Upper lobe of left lung (tissue), 6 donors: ENCODE results near the gene USP34. TPM values are rescaled to one million over a fixed set of nuclear protein-coding genes. Genes with fewer than 3 reads are reported as not detected.
"Not testable (repeated sequence)": the region's sequence is repeated elsewhere in the genome, so short reads cannot be mapped to it uniquely, and the experiment has no call there.

Experiments used
- ATAC-seq, 2 donors: fragments of 200-7000 bp; cut with Tn5 transposase; one replicate each; pipeline ENCODE4 v1.9.1; 2022; ENCODE audit warnings: mild to moderate bottlenecking in 2 of 2, moderate library complexity in 2 of 2; ENCODE audit not compliant: low FRiP score in 2 of 2
- DNase-seq, 2 donors: peaks; one replicate each; pipeline ENCODE4 v3.0.0-alpha.2; 2019 to 2020
- H3K27ac ChIP-seq, 4 donors: fragments of 200-600 bp; sonication (generic); one replicate each; pipeline ENCODE4 v1.5.1; 2016 to 2019
- H3K27me3 ChIP-seq, 4 donors: fragments of 200-600 bp; sonication (generic); one replicate each; pipeline ENCODE4 v1.5.1; 2017 to 2019
- H3K36me3 ChIP-seq, 4 donors: fragments of 200-600 bp; sonication (generic); one replicate each; pipeline ENCODE4 v1.5.1; 2016 to 2019
- H3K4me1 ChIP-seq, 4 donors: fragments of 200-600 bp; sonication (generic); one replicate each; pipeline ENCODE4 v1.5.1; 2018 to 2019
- H3K4me3 ChIP-seq, 4 donors: fragments of 200-600 bp; sonication (generic); one replicate each; pipeline ENCODE4 v1.5.1; 2017 to 2019; ENCODE audit warnings: mild to moderate bottlenecking in 2 of 4, moderate library complexity in 1 of 4
- H3K9me3 ChIP-seq, 4 donors: fragments of 200-600 bp; sonication (generic); one replicate each; pipeline ENCODE4 v1.5.1; 2018 to 2019
- EP300 ChIP-seq, 4 donors: sonication (generic); formaldehyde crosslinking; IDR thresholded peaks; one replicate each; pipeline ENCODE4 v1.5.1; 2017; ENCODE audit warnings: antibody characterized with exemption in 4 of 4, control low read depth in 2 of 4
- POLR2A ChIP-seq, 4 donors: fragments of 450-650 bp; IDR thresholded peaks; one replicate each; pipeline ENCODE4 v1.5.1; 2016 to 2017; ENCODE audit warnings: antibody characterized with exemption in 4 of 4, mild to moderate bottlenecking in 2 of 4
- POLR2AphosphoS5 ChIP-seq, 2 donors: sonication (generic); formaldehyde crosslinking; IDR thresholded peaks; one replicate each; pipeline ENCODE4 v1.5.1; 2017; ENCODE audit warnings: antibody characterized with exemption in 2 of 2
- WGBS, 2 donors: methylation state at CpG; one replicate each; pipeline ENCODE4 v1.1.5; 2017 to 2018; 5-methylcytosine and 5-hydroxymethylcytosine counted together
- total RNA-seq, 6 donors: library from RNA; depleted of rRNA in 4 of 6; stranded (reverse); fragments of >200 nt in 4 of 6; gene quantifications; one replicate each; pipeline versions ENCODE4 v1.1.0 to v1.2.1, GENCODE V29; 2016 to 2021
- TF ChIP-seq, protein P1 (sequence below), 6 experiments: fragments of 450-650 bp in 4 of 6; fragments of 200-600 bp in 2 of 6; sonication (generic) in 2 of 6; IDR thresholded peaks; one replicate each; pipeline ENCODE4 v1.5.1; 2016 to 2019; ENCODE audit warnings: antibody characterized with exemption in 6 of 6
- donor health status: DM: no; HTN: no; CAD: no; lungs with moderate emphysema.
- donor health status: DM: no; HTN: yes; CAD: no; lungs with severe emphysema.

Gene USP34
- total RNA-seq, 6 donors from 2014 or later: 73.8 to 223 (median 114) TPM

DNA sequence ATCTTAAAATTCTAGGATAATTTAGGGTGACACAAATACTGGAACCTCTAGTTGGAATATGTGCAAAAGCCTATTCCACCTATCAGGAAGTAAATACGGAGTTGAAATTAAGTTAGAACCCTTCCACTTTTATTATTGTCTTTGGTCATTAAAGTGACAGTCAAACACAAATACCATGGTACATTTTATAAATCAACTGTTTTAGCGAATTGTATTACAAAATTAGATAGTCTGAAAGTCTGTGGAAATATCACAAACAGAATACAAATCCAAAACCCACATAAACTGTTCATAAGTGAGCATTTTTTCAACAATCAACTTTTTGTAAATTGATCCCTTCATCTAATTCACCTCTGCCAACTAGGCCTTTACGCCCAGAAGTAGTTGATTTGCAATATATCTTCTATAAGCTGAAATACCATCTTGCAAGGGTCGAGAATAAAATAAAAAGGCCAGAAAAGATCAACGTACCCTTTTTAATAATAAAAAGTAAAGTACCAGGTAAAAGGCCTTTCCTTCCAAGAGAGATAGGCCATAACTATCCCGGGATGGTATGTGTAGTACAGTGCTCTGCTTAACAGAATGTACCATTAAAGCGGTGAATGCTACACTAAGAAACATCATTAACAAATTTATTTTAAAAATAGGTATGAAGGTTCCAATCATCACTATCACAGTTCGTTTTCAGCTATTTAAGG lies 1.3 kb downstream of the USP34 start:
- no peaks in the 10 kb centered on the region for H3K9me3 ChIP-seq
- peak overlapping the region; percentile 56 to 82 (median 77) for H3K4me3 ChIP-seq
- peaks cover 26 to 57% (median 32%) of the 10 kb centered on the region in 4 donors for H3K4me1 ChIP-seq
- H3K36me3 ChIP-seq: peaks cover 0 to 6% (median 0%) of the 10 kb centered on the region in 4 donors
- DNase-seq (no peak), ATAC-seq (no peak)
- H3K27ac ChIP-seq: peak overlapping the region; percentile 98 to 99 (median 98)
- WGBS, 2 donors: 10 to 12% methylated on average over 8 of the region's 8 CpGs
- TF ChIP-seq POLR2A (IDR thresholded peaks at IDR 0.05) (no peak), POLR2AphosphoS5 (IDR thresholded peaks at IDR 0.05) (no peak), EP300 (IDR thresholded peaks at IDR 0.05) (no peak)
- TF ChIP-seq, protein P1, sequence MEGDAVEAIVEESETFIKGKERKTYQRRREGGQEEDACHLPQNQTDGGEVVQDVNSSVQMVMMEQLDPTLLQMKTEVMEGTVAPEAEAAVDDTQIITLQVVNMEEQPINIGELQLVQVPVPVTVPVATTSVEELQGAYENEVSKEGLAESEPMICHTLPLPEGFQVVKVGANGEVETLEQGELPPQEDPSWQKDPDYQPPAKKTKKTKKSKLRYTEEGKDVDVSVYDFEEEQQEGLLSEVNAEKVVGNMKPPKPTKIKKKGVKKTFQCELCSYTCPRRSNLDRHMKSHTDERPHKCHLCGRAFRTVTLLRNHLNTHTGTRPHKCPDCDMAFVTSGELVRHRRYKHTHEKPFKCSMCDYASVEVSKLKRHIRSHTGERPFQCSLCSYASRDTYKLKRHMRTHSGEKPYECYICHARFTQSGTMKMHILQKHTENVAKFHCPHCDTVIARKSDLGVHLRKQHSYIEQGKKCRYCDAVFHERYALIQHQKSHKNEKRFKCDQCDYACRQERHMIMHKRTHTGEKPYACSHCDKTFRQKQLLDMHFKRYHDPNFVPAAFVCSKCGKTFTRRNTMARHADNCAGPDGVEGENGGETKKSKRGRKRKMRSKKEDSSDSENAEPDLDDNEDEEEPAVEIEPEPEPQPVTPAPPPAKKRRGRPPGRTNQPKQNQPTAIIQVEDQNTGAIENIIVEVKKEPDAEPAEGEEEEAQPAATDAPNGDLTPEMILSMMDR (IDR thresholded peaks at IDR 0.05): no peak
- no peaks in the 10 kb centered on the region for H3K27me3 ChIP-seq

GRCh38 chr2:61468231-61468630 lies 2.7 kb downstream of the USP34 start:
- not testable (repeated sequence) for DNase-seq, H3K27ac ChIP-seq, H3K4me3 ChIP-seq, H3K36me3 ChIP-seq, H3K27me3 ChIP-seq, ATAC-seq, H3K9me3 ChIP-seq
- WGBS, 2 donors: 93 to 94% methylated on average over 10 of the region's 10 CpGs
- H3K4me1 ChIP-seq: peaks cover 26 to 68% (median 38%) of the 10 kb centered on the region in 4 donors

DNA sequence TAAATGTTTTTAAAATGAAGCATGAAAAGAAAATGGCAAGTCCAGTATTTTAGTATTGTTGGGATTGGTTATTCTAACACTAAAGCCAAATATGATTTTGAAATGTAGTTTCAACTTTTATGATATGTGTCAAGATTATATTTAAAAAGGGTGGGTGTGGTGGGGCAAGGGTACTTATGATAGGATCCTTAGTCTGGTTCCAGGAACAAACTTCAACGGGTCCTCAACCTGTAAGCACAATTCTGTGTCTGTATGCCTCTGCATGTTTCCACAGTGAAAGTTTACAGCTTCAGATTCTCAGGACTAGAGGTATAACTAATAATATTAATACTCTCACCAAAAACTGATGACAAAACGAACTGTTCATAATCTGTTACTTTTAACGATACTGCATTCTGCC lies 5.8 kb downstream of the USP34 start:
- 57 to 74% methylated on average over 3 of the region's 3 CpGs for WGBS, 2 donors
- ATAC-seq (no peak), DNase-seq (peak in 1 of 2 donors; percentile 17)
- Histone ChIP-seq H3K4me1 (peaks cover 29 to 74% (median 43%) of the 10 kb centered on the region in 4 donors), H3K36me3 (peaks cover 0 to 6% (median 0%) of the 10 kb centered on the region in 4 donors), H3K27me3 (no peaks in the 10 kb centered on the region), H3K27ac (peak overlapping the region in 1 of 4 donors; percentile 31), H3K4me3 (no peak overlapping the region), H3K9me3 (no peaks in the 10 kb centered on the region)
- TF ChIP-seq EP300 (IDR thresholded peaks at IDR 0.05) (no peak), POLR2A (IDR thresholded peaks at IDR 0.05) (no peak), POLR2AphosphoS5 (IDR thresholded peaks at IDR 0.05) (no peak)
- TF ChIP-seq, protein P1 (IDR thresholded peaks at IDR 0.05): no peak

DNA sequence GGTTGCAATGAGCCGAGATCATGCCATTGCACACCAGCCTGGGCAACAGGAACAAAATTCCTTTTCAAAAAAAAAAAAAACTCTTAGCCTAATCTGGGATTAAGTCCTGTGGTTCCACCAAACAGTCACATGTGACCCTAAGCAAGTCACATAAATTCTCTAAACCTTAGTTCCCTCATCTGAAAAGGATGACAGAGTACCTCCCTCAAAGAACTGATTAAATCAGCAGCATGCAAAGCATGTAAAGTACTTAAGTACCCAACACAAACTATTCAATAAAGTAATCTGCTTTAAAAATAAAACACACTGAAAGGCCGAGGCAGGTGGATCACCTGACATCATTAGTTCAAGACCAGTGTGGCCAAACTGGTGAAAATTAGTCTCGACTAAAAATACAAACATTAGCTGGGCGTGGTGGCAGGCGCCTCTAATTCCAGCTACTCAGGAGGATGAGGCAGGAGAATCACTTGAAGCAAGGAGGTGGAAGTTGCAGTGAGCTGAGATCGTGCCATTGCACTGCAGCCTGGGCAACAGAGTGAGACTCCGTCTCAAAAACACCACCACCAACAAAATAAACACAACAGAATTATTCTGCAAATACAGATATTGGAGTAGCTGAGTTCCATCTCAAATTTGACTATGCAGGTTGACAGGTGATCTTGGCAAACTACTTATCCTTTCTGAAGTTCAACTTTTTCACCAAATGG lies 7.0 kb downstream of the USP34 start:
- H3K36me3 ChIP-seq: peaks cover 0 to 6% (median 0%) of the 10 kb centered on the region in 4 donors
- WGBS, 2 donors: 65 to 67% methylated on average over 7 of the region's 7 CpGs
- TF ChIP-seq, protein P1 (IDR thresholded peaks at IDR 0.05): no peak
- TF ChIP-seq POLR2A (IDR thresholded peaks at IDR 0.05) (no peak), POLR2AphosphoS5 (IDR thresholded peaks at IDR 0.05) (no peak), EP300 (IDR thresholded peaks at IDR 0.05) (no peak)
- no peak for DNase-seq
- no peak overlapping the region for H3K27ac ChIP-seq
- no peak for ATAC-seq
- peaks cover 31 to 75% (median 45%) of the 10 kb centered on the region in 4 donors for H3K4me1 ChIP-seq
- H3K27me3 ChIP-seq: no peaks in the 10 kb centered on the region
- no peak overlapping the region for H3K4me3 ChIP-seq
- no peaks in the 10 kb centered on the region for H3K9me3 ChIP-seq

GRCh38 chr2:61461404-61461803 lies 9.5 kb downstream of the USP34 start:
- TF ChIP-seq EP300 (IDR thresholded peaks at IDR 0.05) (no peak), POLR2A (IDR thresholded peaks at IDR 0.05) (no peak), POLR2AphosphoS5 (IDR thresholded peaks at IDR 0.05) (no peak)
- TF ChIP-seq, protein P1 (IDR thresholded peaks at IDR 0.05): no peak
- H3K4me3 ChIP-seq: no peak overlapping the region
- H3K9me3 ChIP-seq: no peaks in the 10 kb centered on the region
- whole genome bisulfite sequencing, 2 donors: 94 to 98% methylated on average over 2 of the region's 2 CpGs
- H3K27me3 ChIP-seq: no peaks in the 10 kb centered on the region
- no peak for DNase-seq
- H3K4me1 ChIP-seq: peaks cover 25 to 78% (median 51%) of the 10 kb centered on the region in 4 donors
- ATAC-seq: no peak
- no peaks in the 10 kb centered on the region for H3K36me3 ChIP-seq
- H3K27ac ChIP-seq: no peak overlapping the region
